Activated CD4-positive, alpha-beta T cell treated with anti-CD3 and anti-CD28 coated beads for 24 hours (primary cell): ENCODE results near the gene CCNK.

ENCODE experiments used
- DNase-seq, 2 donors: peaks; one replicate each; pipeline ENCODE4 v3.0.0-alpha.2; 2020; ENCODE audit warnings: low read depth in 2 of 2

Gene CCNK

DNA sequence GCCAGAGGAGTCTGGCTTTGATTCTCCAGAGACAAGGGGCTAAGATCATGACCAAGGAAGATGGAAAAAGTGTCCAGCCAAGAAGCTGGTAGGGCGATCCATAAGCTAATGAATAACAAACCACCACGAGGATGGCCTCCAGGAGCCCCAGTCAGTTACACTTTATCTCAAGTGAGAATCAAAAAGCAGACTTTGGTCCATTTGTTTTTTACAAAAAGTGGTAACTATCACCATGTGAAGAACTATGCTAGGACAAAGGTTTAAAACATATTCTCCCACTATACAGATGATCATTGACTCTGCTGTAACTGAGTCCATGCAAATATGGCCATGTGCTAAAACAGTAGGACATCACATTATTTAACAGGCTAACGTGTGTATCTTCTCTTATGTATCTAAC lies 14.5 kb upstream of the CCNK start:
- DNase-seq = no peak

DNA sequence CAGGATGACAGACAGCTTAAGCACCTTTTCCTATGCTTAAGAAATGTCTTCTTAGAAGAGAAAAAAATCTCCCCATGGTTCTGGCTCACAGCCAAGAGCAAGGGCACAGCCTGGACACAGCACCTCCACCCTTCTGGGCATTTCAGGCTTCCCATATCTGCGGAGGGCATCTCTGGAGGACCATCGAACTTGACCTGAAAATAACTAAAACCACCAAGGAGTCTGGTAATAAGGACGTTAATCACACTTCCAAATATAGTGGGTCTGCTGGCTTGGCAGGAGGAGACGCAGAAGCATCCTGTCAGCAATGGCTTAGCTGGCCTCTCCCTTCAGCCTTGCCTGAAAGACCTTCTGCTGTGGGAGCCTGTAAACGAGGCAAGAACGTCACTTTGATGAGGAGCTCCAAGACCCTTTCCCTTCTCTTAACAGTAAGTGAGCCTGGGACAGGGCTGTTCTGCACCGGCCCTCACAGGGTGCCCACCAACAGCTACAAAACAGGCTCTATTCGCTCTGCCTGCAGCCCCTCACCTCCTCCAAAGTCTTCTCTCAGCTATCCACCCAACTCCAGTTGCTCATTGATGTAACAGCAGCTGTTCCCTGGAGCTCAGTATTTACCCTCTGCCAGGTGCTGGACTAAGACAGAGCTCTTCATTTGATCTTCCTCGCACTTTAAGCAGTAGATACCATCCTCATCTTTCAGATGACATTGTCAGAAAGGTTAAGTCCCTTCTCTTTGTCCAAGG lies 13.7 kb upstream of the CCNK start:
- no peak for DNase-seq

DNA sequence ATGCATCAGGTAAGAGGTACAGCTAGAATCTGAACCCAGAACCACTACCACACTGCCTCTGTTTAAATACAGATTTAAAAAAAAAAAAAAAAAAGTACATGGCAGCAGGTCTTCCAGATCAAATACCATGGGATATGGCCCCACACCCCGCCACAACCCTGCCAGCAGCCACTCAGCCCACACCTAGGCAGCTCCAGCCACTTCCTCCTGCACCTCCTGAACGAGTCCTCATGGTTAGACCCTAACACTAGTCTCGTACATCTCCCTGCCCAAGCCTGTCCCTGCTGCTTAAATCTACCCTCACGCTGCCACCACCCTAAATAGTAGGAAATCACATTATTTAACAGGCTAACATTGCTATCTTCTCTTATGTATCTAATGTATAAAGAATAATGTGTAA lies 13.1 kb upstream of the CCNK start:
- DNase-seq = no peak

DNA sequence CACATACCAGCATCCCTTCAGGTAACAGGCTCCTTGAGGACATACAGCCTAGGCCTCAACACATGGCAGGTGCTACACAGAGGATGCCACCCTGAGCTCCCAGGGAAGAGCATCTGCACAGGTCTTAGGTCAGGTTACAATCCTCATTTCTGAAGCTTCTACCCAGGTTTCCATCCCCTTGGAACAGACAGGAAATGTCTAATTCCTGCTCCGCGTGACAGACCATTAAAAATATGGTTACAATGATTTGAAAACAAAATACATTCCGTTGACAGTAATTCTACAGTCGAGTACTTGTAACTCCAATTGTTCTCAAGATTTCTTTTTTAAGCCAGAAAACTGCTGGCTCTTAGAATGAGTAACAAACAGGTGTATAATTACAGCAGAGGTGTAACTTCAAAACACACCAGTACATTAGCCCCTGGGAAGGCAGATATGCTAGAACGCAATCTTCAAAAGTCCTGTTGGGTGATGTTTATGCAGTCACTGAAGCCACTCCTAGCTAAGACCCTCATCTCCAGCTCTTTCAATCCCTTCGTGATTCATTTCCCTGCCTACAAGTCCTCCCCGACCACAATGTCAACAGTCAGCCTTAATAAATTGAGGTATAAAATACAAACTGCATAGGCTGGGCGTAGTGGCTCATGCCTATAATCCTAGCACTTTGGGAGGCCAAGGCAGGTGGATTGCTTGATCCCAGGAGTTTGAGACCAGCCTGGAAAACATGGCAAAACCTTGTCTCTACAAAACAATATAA lies 12.2 kb upstream of the CCNK start:
- no peak for DNase-seq

DNA sequence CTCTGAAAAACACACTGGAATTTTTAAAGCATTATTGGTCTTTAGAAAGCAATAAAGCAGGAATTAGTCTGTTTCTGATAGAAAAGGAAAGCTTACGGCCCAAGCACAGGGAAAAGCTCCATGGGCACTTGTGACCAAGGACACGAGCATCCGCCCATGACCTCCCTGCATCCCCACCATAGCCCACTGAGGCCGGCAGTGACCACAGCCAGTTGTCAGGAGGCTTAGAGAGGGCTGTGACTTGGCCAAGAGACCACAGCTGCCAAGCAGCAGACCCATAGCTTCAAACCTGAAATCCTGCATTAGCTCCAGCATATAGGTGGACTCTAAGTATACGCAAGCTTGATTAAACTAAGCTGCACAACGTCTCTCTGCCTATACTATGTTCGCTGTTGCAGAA lies 9.5 kb upstream of the CCNK start:
- no peak for DNase-seq

DNA sequence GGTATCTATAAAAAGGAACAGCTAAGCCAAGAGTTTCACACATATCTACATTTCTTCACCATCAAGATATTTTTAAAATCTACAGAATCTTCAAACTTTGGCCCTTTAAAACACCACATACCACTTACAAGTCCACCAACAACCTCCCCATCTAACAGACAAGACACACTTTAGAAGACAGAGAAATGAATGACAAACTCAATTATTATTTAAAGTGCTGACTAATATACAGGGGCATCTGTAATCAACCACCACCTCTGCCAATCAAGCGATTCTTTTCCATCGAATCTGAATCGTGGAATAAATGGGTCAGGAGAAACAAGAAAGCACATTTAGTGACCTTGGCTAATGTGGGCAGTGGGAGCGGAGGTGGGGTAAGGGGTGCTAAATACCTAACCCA lies 8.3 kb upstream of the CCNK start:
- DNase-seq = no peak

DNA sequence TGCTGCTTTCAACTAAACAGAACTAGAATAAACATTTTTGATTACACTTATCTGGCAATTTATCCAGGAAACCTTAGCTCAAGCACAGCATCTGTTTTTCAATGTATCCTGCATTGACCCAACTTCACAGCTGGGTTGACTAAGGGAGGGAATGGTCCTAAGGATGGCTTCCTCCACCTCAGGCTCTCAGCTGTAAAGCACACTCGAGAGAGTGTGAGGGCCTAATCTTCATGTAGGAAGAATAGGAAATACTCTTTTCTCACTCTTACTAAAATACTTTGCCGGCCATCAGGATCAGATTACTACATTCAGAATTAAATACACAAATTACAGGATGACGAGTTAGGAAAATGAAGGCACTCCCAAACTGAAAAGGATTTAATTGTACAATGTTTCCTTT lies 7.8 kb upstream of the CCNK start:
- DNase-seq = no peak

DNA sequence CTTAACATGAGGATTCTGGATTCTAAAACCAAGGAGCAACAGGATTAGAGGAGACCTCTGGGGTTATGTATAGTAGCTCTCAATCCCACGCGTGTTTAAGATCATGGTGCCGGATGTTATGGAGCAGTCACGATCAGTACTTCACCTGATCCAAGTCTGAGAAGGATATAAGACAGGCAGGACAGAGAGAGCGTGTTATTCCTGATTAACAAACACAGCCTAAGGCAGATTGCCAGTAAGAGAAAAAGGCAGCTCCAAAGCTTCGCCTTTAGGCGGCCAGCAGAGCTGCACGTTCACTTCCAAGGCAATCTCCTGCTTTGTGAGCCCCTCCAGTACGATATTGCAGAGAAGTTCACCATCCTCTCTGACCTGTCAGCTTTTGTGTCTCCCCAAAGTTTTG lies 6.0 kb upstream of the CCNK start:
- DNase-seq = no peak

DNA sequence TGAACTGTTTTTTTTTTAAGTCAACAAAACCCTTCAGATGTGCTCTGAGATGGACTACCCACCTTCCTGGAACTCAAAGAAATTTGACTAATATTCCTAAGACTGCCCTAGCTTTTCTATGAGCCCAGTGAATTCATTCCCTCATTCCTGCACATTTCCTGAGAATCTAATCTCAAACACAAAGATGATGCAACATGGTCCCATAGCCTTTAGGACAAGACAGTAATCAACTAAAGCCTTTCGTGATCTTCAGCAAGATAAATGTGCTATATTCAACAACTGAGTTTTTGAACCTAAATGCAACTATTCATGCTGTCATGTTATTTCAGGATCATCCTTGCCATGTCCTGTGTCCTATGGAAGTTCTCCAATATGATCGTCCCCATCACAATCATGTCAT lies 5.5 kb upstream of the CCNK start:
- no peak for DNase-seq

DNA sequence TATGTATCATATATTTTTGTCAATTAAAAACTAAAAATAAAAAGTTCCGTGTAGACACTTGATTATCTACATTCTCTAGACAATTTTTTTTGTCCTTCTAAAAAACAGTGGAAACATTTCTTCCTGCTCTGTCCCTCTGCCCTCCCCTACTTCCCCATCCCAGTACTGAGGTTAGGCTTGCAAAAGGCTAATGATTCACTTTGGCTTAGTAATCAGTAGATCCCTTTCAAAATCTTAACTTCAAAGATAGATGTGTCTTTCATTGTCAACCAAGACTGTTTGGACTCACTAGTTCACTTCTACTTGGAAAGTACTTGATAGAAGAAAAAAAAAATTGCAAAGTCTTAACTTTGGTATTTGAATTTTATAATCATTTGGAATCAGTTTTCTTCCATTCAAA lies 4.3 kb upstream of the CCNK start:
- no peak for DNase-seq

DNA sequence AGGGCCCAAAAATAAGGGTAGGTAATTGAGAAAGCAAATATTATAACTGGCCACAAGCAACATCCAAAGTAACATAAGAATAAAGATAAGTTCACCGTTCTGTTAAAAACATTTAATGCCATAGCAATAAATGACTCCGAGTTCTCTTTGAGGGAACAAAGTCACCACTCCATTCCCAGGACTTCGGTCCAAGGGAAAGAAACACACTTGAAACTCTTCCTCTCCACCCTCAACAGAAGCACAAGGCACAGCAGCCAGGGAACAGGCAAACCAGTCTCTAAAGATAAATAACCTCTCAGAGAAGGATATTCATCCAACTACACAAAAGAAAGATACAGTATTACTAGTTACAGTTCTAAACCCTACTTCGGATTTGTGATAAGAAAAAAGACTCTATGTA lies 3.1 kb upstream of the CCNK start:
- no peak for DNase-seq

DNA sequence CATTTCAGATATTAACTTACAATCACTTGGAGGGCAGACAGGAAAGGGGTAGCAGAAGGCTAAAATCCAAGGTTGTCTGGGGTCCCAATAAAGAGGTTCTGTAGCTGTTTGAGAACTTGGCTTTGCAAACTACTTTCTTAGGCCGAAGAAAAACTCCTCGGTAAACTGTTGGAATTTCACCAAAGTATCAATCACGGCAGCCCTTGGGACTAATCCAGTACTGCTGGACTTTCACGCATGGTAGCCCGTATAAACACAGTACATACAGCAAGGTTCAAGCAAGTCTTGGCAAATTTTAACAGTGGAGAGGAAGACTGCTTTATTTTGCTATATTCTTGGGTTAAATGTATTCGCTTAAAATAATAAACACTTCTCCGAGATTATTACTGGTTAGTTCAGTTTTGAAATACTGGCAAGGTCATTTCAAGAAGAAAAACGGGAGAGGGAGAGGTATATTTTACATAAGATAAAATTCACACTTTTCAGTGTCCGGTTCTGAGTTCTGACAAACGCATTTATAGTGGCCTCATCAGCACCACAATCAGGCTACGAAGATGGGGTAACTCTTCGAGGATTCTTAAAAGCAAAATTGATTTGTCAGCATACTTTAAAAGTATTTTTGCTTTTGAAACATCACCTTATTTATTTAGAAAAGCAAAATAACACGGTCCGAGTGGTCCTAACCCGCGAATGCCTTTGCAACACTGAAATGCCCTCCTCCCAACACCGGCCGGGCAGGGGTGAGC lies 1.9 kb upstream of the CCNK start:
- DNase-seq = no peak

DNA sequence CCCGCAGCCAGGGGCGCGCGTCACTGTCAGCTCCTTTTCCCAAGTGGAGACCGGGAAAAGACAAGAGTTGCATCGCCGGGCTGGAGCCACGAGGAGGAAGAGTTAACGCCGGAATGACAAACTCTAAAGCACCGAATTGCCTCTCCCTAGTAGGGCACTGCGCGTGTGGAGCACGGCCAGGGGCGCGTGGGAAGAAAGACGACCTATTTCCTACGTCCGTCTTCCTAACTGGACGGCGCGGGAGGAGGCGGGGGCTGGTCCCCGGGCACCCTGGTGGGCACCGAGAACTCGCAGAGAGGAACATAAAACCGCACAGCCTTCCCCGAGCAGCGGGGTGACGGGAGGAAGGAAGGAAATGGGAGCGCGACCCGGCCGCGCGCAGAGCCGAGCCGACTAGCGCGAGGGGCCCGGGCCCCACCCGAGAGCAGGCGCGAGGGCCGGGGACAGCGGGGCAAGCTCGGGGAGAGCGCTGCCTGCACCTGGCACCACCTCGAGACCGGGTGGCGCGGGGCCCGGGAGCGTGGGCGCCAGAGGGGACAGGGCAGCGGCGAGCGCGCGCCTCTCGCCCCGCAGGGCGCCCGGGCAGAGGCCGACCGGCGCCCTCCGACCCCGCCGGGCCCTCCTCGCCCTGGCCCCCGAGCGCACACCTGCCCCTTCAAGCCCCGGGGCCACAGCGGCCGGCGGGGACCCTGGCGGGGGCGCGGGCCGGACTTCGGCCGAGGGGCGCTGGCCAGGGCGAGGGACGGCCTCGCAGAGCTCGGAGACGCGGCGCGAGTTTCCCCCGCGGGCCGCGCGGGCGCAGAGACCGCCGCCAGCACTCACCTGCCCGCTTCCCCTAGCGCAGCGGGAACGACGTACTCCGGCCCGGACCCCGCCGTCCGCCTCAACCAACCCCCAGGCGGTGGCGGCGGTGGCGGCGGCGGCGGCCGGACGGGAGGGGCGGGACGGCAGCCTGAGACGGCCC lies 1.0 kb upstream of the CCNK start, which contains the start of gene SETD3:
SETD3 (minus strand) TSS at position 954 of the 964 bp plus-strand sequence. CDS start 15,054 bp downstream, outside the sequence.
- DNase-seq = peak; percentile 9 to 19

DNA sequence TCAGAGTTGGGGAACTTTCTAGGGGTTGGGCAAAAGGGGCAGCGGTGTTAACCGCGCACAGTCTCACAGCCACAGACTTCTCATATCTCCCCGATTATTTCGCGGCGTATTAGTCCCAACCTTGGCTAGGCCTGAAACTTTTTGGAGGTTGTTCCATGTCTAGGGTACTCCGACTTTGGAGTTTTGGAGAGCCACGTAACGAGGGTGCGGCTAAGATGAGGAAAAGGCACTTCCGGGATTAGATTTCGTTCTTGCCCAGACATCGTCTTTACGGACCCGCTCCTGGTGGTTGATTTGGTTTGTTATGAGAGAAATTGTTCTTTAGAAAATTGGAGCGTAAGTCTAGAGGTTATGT lies 513 bp downstream of the CCNK start:
- DNase-seq = no peak

DNA sequence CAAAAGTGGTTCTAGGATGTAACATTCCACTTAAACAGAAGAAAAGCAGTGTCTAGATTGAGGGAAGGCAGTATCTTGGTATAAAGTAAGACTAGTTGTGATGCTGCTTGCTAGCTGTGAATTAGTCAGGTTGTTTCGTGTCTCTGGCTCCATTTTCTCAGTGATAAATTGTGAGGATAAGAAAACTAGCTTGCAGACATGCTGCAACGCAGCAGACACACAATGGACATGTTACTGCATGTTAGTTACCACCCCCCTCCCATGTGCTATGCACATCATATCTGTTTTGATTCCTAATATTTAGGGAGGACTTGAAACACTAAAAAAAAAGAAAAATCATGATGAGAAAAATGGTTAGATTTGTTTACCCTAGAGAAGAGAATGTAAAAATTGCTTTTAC lies 2.9 kb downstream of the CCNK start:
- DNase-seq = no peak

DNA sequence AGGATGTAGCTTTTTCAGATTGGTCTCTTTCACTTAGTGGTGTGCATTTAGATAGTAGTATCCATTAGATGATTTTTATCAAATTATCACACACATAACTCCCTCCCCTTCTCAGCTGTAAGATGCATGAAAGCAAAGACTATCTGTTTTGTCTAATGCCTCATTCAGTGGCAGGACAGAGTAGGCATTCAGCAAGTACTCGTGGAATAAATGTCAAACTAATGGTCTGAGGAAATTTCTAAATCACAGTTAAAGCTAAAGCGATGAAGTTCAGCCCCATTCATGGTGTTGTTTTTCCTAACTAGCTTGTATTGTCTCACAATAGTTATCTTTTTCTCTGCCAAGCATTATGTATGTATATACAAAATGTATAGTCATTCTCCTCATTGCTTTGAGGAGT lies 16.1 kb downstream of the CCNK start:
- DNase-seq = no peak

DNA sequence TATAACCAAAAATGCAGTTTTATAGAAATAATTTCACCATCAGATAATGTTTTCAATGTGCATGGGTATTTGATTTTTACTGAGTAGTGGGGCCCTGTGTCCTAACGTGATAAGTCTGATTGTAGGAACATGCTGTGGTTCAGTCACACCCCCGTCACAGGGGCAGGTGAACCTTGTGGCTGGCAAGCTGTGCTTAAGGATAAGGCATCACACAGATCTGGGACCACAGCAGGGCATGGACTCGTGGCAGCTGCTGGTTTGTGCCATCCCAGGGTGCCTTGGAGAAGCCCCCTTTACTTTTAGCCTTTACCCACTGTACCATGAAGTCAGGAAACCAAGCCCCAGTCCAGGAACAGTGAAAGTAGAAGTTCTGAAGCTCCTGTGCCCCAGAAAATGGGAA lies 16.7 kb downstream of the CCNK start:
- no peak for DNase-seq

DNA sequence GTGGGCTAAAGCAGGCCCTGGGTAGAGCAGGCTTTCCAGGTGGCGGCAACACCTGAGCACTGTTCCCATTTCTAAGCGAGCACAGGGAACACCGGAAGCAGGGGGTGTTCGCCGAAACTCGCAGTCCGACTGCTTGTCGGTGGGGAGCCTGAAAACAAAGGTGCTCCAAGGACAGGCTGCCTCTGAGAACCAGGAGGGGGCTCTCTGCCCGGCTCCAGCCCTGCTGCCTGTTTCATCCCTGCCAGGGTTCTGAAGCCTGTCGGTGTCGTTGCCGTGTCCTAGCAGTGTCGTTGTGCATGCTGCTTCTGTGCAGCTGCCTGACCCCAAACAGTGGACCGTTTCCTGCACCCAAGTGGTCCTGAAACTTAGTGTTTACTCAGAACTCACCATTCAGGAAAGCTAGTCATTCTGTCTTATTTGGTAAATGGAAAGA lies 21.8 kb downstream of the CCNK start:
- no peak for DNase-seq

DNA sequence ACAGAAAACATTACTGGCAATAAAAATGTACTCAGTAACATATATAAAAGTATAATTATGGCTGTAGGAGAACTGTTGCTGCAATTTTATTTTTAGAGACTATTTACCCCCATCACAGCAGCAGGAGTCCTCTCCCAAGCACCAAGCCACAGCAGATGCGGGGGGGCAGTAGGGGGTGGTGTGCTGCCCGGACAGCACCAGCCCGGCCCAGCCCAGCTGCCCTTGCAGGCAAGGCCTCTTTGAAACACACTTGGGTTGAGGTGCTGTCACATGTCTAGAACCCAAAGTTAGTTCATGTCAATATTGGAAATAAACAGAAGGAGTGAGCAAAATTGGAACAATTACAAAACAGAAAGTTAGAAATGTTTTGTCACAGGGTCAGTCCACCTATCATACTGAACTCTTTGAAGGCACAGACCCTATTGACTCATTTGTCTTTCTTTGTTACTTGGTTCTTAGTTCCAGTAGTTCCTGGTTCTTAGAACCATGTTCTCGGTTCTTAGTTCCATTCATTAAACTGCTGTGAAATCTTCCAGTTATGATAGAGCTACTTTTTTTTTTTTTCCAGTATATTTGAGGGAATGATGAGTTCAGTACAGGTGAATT lies 22.7 kb downstream of the CCNK start:
- no peak for DNase-seq

DNA sequence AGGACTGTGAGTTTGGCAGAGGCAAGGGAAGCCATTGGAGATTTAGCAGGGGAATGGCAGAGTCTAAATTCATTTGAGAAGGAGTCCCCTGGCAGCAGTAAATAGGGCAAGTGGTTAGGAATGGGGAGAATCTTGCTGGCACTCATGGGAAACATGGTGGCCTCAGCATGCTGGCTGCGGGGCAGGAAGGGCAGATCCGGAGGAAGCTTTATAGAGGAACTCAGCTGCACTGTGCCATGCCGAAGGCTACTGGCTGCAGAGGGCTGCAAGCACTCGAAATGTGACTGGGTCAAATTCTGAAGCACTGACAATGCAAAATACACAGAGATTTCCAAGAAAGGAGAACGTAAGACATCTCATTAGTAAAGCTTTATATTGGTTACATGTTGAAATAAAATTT lies 23.9 kb downstream of the CCNK start:
- no peak for DNase-seq

DNA sequence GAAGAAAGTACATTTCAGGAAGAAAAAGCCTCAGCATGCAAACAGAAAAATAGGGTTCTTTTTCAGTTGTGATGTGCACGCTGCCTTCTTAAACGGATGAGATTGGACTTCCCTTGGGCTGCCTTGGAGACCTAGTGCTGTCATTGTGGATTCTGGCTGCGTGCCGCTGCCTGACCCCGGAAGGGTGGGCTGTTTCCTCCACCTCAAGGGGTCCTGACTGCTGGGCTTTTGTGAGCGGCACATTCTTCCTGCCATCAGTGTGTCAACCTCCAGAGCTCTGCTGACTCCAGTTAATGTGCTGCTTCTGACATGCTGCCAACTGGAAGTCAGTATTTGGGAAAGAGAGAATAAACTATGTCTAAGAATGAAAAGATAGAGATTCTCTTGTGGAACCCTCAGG lies 25.1 kb downstream of the CCNK start:
- DNase-seq = no peak
